K562 (cell line): ENCODE results near the gene TMEM14C. TPM values are rescaled to one million over a fixed set of nuclear protein-coding genes. Genes with fewer than 3 reads are reported as not detected.
"Not testable (repeated sequence)": the region's sequence is repeated elsewhere in the genome, so short reads cannot be mapped to it uniquely, and the experiment has no call there.

Experiments
- ATF1 ChIP-seq, 2 experiments: fragments of 450-650 bp in 1 of 2; IDR thresholded peaks; 2 replicates each; pipeline ENCODE4 v1.6.1; 2016; ENCODE audit warnings: missing compliant biosample characterization in 1 of 2, missing genetic modification characterization in 1 of 2
- ELF4 ChIP-seq: fragments of 450-650 bp; formaldehyde crosslinking; IDR thresholded peaks from 2 replicates; pipeline ENCODE4 v1.4.0; 2022; ENCODE audit warnings: missing genetic modification characterization
- HIVEP1 ChIP-seq: fragments of 250-450 bp; sonication (Bioruptor Pico); IDR thresholded peaks from 2 replicates; pipeline ENCODE4 v1.4.0; 2020; ENCODE audit warnings: mild to moderate bottlenecking
- IFI16 ChIP-seq: fragments of 250-450 bp; sonication (Bioruptor Pico); IDR thresholded peaks from 2 replicates; pipeline ENCODE4 v2.1.2; 2022; ENCODE audit warnings: mild to moderate bottlenecking, inconsistent platforms
- ILK ChIP-seq: fragments of 450-650 bp; IDR thresholded peaks from 2 replicates; pipeline ENCODE4 v1.6.1; 2016; ENCODE audit warnings: missing genetic modification characterization, low read depth, mild to moderate bottlenecking, missing compliant biosample characterization, moderate library complexity, borderline replicate concordance
- PTRF ChIP-seq: fragments of 450-650 bp; IDR thresholded peaks from 2 replicates; pipeline ENCODE4 v1.6.1; 2016; ENCODE audit warnings: mild to moderate bottlenecking, missing genetic modification characterization, missing compliant biosample characterization
- ZNF165 ChIP-seq: fragments of 250-450 bp; sonication (Bioruptor Pico); IDR thresholded peaks from 2 replicates; pipeline ENCODE4 v1.4.0; 2020; ENCODE audit warnings: borderline replicate concordance
- polyA plus RNA-seq, 8 experiments: library from polyadenylated mRNA; depleted of rRNA in 4 of 8; stranded (reverse) in 5 of 8; unstranded in 3 of 8; fragments of >200 nt; fragmentation: Nextera tagmentation in 2 of 8; fragmentation: Illumina TruSeq in 1 of 8; extraction: Ambion mirVana in 2 of 8; extraction: Trizol in 1 of 8; gene quantifications; 2 replicates each; pipeline versions ENCODE4 v1.2.1 to v1.2.3, GENCODE V29; 2011 to 2014; ENCODE audit warnings: inconsistent platforms in 1 of 8, missing spikeins in 1 of 8
- total RNA-seq, 7 experiments: library from RNA; depleted of rRNA in 6 of 7; stranded (reverse); fragments of >200 nt in 6 of 7; fragmentation: Illumina TruSeq in 2 of 7; extraction: Trizol in 2 of 7; gene quantifications; 2 replicates each; pipeline versions ENCODE4 v1.2.1 to v1.2.3, GENCODE V29; 2011 to 2021; ENCODE audit warnings: low replicate concordance in 1 of 7
- TF ChIP-seq, protein P1 (sequence below): fragments of 250-450 bp; sonication (Bioruptor Pico); IDR thresholded peaks from 2 replicates; pipeline ENCODE4 v1.4.0; 2020; ENCODE audit warnings: mild to moderate bottlenecking, moderate library complexity
- TF ChIP-seq, protein P2 (sequence below): fragments of 450-650 bp; formaldehyde crosslinking; IDR thresholded peaks from 2 replicates; pipeline ENCODE4 v1.4.0; 2020; ENCODE audit warnings: mild to moderate bottlenecking, moderate library complexity
- TF ChIP-seq, protein P3 (sequence below): fragments of 450-650 bp; conservative IDR thresholded peaks from 2 replicates; pipeline ENCODE4 v1.6.1; 2016; ENCODE audit warnings: missing genetic modification characterization, low read depth, mild to moderate bottlenecking, control low read depth, missing compliant biosample characterization
- TF ChIP-seq, protein P4 (sequence below): fragments of 250-450 bp; sonication (Bioruptor Pico); IDR thresholded peaks from 2 replicates; pipeline ENCODE4 v1.5.0; 2022; ENCODE audit warnings: mild to moderate bottlenecking
- TF ChIP-seq, protein P5 (sequence below): fragments of 450-650 bp; formaldehyde crosslinking; conservative IDR thresholded peaks from 2 replicates; pipeline ENCODE4 v1.4.0; 2022; ENCODE audit warnings: mild to moderate bottlenecking, missing genetic modification characterization
- TF ChIP-seq, protein P6 (sequence below): fragments of 250-450 bp; sonication (Bioruptor Pico); IDR thresholded peaks from 2 replicates; pipeline ENCODE4 v1.4.0; 2020; ENCODE audit warnings: mild to moderate bottlenecking, moderate library complexity

TMEM14C gene
- total and polyA plus RNA-seq, 9 of the 15 experiments (the other 6 are each of a cell fraction or from before 2014, with no cell fraction given) = 151 to 496 (median 263) TPM

DNA sequence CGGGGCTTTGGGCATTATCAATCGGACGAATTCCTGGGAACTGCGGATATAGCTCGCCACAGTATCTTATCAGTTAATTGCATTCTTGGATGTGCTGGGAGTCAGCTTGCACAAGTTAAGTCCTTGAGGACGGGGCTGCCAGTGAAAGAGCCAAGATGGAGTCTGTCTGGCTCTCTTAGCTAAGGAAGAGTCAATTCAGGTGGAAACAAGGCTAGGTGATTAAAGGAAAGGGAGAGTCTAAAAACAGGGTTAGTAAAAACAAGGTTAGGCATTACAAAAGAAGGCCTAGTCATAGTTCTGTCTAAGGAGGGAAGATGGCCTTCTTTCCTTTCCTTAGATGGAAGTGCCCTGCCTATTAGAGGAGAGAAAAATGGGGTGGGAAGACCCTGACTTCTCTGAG lies 27.7 kb downstream of the TMEM14C start (continued):
- TF ChIP-seq, protein P1, sequence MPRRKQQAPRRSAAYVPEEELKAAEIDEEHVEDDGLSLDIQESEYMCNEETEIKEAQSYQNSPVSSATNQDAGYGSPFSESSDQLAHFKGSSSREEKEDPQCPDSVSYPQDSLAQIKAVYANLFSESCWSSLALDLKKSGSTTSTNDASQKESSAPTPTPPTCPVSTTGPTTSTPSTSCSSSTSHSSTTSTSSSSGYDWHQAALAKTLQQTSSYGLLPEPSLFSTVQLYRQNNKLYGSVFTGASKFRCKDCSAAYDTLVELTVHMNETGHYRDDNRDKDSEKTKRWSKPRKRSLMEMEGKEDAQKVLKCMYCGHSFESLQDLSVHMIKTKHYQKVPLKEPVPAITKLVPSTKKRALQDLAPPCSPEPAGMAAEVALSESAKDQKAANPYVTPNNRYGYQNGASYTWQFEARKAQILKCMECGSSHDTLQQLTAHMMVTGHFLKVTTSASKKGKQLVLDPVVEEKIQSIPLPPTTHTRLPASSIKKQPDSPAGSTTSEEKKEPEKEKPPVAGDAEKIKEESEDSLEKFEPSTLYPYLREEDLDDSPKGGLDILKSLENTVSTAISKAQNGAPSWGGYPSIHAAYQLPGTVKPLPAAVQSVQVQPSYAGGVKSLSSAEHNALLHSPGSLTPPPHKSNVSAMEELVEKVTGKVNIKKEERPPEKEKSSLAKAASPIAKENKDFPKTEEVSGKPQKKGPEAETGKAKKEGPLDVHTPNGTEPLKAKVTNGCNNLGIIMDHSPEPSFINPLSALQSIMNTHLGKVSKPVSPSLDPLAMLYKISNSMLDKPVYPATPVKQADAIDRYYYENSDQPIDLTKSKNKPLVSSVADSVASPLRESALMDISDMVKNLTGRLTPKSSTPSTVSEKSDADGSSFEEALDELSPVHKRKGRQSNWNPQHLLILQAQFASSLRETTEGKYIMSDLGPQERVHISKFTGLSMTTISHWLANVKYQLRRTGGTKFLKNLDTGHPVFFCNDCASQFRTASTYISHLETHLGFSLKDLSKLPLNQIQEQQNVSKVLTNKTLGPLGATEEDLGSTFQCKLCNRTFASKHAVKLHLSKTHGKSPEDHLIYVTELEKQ (CRISPR knock-in tag) = peak; percentile 86; the same call in 1 of the 2 replicates
- peak; percentile 78 for TF ChIP-seq PTRF (tag)
- TF ChIP-seq, protein P2, sequence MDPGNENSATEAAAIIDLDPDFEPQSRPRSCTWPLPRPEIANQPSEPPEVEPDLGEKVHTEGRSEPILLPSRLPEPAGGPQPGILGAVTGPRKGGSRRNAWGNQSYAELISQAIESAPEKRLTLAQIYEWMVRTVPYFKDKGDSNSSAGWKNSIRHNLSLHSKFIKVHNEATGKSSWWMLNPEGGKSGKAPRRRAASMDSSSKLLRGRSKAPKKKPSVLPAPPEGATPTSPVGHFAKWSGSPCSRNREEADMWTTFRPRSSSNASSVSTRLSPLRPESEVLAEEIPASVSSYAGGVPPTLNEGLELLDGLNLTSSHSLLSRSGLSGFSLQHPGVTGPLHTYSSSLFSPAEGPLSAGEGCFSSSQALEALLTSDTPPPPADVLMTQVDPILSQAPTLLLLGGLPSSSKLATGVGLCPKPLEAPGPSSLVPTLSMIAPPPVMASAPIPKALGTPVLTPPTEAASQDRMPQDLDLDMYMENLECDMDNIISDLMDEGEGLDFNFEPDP (CRISPR knock-in tag) = 0 out of 2 replicates have a peak, but pooled peaks have one; percentile 41
- peak; percentile 88 for TF ChIP-seq IFI16 (CRISPR knock-in tag)
- TF ChIP-seq, protein P3, sequence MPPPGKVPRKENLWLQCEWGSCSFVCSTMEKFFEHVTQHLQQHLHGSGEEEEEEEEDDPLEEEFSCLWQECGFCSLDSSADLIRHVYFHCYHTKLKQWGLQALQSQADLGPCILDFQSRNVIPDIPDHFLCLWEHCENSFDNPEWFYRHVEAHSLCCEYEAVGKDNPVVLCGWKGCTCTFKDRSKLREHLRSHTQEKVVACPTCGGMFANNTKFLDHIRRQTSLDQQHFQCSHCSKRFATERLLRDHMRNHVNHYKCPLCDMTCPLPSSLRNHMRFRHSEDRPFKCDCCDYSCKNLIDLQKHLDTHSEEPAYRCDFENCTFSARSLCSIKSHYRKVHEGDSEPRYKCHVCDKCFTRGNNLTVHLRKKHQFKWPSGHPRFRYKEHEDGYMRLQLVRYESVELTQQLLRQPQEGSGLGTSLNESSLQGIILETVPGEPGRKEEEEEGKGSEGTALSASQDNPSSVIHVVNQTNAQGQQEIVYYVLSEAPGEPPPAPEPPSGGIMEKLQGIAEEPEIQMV (tag) = peak; percentile 82
- TF ChIP-seq, protein P4, sequence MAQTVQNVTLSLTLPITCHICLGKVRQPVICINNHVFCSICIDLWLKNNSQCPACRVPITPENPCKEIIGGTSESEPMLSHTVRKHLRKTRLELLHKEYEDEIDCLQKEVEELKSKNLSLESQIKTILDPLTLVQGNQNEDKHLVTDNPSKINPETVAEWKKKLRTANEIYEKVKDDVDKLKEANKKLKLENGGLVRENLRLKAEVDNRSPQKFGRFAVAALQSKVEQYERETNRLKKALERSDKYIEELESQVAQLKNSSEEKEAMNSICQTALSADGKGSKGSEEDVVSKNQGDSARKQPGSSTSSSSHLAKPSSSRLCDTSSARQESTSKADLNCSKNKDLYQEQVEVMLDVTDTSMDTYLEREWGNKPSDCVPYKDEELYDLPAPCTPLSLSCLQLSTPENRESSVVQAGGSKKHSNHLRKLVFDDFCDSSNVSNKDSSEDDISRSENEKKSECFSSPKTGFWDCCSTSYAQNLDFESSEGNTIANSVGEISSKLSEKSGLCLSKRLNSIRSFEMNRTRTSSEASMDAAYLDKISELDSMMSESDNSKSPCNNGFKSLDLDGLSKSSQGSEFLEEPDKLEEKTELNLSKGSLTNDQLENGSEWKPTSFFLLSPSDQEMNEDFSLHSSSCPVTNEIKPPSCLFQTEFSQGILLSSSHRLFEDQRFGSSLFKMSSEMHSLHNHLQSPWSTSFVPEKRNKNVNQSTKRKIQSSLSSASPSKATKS (CRISPR knock-in tag) = 0 out of 2 replicates have a peak, but pooled peaks have one; percentile 40
- not testable (repeated sequence) for TF ChIP-seq ATF1 (CRISPR knock-in tag; IDR thresholded peaks at IDR 0.05)
- TF ChIP-seq ATF1 (tag; IDR thresholded peaks at IDR 0.05) = 0 out of 2 replicates have a peak, but pooled peaks have one; percentile 20
- TF ChIP-seq, protein P5, sequence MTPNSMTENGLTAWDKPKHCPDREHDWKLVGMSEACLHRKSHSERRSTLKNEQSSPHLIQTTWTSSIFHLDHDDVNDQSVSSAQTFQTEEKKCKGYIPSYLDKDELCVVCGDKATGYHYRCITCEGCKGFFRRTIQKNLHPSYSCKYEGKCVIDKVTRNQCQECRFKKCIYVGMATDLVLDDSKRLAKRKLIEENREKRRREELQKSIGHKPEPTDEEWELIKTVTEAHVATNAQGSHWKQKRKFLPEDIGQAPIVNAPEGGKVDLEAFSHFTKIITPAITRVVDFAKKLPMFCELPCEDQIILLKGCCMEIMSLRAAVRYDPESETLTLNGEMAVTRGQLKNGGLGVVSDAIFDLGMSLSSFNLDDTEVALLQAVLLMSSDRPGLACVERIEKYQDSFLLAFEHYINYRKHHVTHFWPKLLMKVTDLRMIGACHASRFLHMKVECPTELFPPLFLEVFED (CRISPR knock-in tag) = 0 out of 2 replicates have a peak, but pooled peaks have one; percentile 48
- 0 out of 2 replicates have a peak, but pooled peaks have one; percentile 48 for TF ChIP-seq ELF4 (CRISPR knock-in tag)
- 0 out of 2 replicates have a peak, but pooled peaks have one; percentile 40 for TF ChIP-seq ILK (tag)
- TF ChIP-seq, protein P6, sequence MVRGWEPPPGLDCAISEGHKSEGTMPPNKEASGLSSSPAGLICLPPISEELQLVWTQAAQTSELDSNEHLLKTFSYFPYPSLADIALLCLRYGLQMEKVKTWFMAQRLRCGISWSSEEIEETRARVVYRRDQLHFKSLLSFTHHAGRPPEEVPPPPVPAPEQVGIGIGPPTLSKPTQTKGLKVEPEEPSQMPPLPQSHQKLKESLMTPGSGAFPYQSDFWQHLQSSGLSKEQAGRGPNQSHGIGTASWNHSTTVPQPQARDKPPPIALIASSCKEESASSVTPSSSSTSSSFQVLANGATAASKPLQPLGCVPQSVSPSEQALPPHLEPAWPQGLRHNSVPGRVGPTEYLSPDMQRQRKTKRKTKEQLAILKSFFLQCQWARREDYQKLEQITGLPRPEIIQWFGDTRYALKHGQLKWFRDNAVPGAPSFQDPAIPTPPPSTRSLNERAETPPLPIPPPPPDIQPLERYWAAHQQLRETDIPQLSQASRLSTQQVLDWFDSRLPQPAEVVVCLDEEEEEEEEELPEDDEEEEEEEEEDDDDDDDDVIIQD (CRISPR knock-in tag) = 0 out of 2 replicates have a peak, but pooled peaks have one; percentile 26
- peak; percentile 84; the same call in 1 of the 2 replicates for TF ChIP-seq ZNF165 (CRISPR knock-in tag)
- TF ChIP-seq HIVEP1 (CRISPR knock-in tag) = peak; percentile 91
